Endothelial cell of umbilical vein (primary cell): ENCODE measurements around the gene ADGRG3.

Experiments
- JUN ChIP-seq: IDR thresholded peaks from 2 replicates; pipeline ENCODE4 v1.6.1; 2011; ENCODE audit warnings: borderline replicate concordance, low read depth; ENCODE audit not compliant: insufficient read length, insufficient read depth
- POLR2A ChIP-seq: IDR thresholded peaks from 2 replicates; pipeline ENCODE4 v1.6.1; 2012; ENCODE audit warnings: low read depth, mild to moderate bottlenecking, control low read depth, low read length
- TF ChIP-seq, protein P1 (sequence below), 2 donors: IDR thresholded peaks; 1 replicate in 1 of 2; 2 replicates in 1 of 2; pipeline ENCODE4 v1.5.1; 2011; ENCODE audit warnings: low read length in 2 of 2, mild to moderate bottlenecking in 2 of 2, moderate library complexity in 2 of 2, control low read depth in 1 of 2, inconsistent platforms in 1 of 2, low read depth in 1 of 2; ENCODE audit not compliant: insufficient read depth in 1 of 2; ENCODE audit errors: extremely low read depth in 1 of 2

DNA sequence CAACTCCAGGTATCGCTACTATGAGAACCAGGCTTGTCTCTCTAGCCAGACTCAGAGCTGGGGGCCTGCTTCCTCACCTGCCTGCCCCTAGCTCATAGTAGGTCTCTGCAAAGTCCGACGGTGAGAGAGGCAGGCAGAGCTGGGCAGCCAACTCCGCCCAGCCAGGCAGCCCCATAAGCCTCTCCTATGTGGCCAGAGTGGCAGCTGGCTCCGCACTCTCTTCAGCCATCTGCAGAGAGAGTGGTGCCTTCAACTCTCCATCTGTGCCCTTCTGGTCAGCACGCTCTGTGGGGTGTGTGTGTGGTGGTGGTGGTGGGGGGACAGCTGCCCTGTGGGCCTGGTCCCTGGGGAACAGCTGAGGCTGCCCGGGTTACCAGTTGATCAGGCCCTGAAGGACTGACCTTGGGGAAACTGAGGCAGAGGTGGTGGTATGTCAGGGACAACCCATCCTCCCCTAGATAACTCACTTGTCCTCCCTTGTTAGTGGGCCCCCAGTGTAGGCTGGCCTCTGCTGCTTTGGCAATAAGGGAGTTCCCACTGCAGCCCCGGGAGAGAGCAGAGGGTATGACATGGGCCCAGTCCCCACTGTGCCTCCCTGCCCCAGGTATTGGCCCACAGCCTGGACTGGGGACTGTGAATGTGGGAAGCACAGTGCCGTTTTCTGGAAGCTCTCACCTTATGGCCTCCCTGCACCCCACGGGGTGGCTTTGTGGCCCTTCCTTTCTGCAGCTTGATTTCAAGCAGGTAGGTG is 41.5 kb upstream of the ADGRG3 start:
- TF ChIP-seq POLR2A (no peak), JUN (no peak)
- TF ChIP-seq, protein P1, sequence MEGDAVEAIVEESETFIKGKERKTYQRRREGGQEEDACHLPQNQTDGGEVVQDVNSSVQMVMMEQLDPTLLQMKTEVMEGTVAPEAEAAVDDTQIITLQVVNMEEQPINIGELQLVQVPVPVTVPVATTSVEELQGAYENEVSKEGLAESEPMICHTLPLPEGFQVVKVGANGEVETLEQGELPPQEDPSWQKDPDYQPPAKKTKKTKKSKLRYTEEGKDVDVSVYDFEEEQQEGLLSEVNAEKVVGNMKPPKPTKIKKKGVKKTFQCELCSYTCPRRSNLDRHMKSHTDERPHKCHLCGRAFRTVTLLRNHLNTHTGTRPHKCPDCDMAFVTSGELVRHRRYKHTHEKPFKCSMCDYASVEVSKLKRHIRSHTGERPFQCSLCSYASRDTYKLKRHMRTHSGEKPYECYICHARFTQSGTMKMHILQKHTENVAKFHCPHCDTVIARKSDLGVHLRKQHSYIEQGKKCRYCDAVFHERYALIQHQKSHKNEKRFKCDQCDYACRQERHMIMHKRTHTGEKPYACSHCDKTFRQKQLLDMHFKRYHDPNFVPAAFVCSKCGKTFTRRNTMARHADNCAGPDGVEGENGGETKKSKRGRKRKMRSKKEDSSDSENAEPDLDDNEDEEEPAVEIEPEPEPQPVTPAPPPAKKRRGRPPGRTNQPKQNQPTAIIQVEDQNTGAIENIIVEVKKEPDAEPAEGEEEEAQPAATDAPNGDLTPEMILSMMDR (IDR thresholded peaks at IDR 0.05; ENCODE audit: extremely low read depth in 1 of 2, insufficient read depth in 1 of 2, low read depth in 1 of 2, low read length in 2 of 2), result no peak
